ENCODE results near the gene BPIFA3.

BPIFA3 gene

GRCh38 chr20:33267701-33268100 is 50.5 kb downstream of the BPIFA3 start:
- no peak for DNase-seq

GRCh38 chr20:33272155-33272873 is 55.2 kb downstream of the BPIFA3 start:
- DNase-seq = no peak

GRCh38 chr20:33273117-33273851 is 56.1 kb downstream of the BPIFA3 start:
- no peak for DNase-seq

- no peak for DNase-seq
Observed at GRCh38 chr20:33275215-33275614, 58.1 kb downstream of the BPIFA3 start.

GRCh38 chr20:33275871-33276270 is 58.7 kb downstream of the BPIFA3 start:
- DNase-seq = no peak

- DNase-seq = no peak
Observed at GRCh38 chr20:33276303-33277113, 59.4 kb downstream of the BPIFA3 start.

Measured in CD4-positive, alpha-beta T cell treated with Interferon gamma for 1 hour (primary cell).